Endothelial cell of umbilical vein (primary cell): ENCODE measurements around the gene RNF40.

Experiments used
- EZH2 ChIP-seq: IDR thresholded peaks from 2 replicates; pipeline ENCODE4 v1.6.1; 2012; ENCODE audit warnings: borderline replicate concordance, low read depth, mild to moderate bottlenecking, moderate library complexity, low read length, inconsistent platforms; ENCODE audit not compliant: severe bottlenecking
- FOS ChIP-seq: IDR thresholded peaks from 2 replicates; pipeline ENCODE4 v1.6.1; 2011; ENCODE audit warnings: mild to moderate bottlenecking, low read length, moderate library complexity, borderline replicate concordance; ENCODE audit not compliant: insufficient read depth
- GATA2 ChIP-seq: IDR thresholded peaks from 2 replicates; pipeline ENCODE4 v1.7.0; 2011; ENCODE audit warnings: low read depth, mild to moderate bottlenecking, moderate library complexity, mixed read lengths, low read length; ENCODE audit not compliant: insufficient read length, insufficient read depth
- JUN ChIP-seq: IDR thresholded peaks from 2 replicates; pipeline ENCODE4 v1.6.1; 2011; ENCODE audit warnings: borderline replicate concordance, low read depth; ENCODE audit not compliant: insufficient read length, insufficient read depth
- MYC ChIP-seq: IDR thresholded peaks from one replicate; pipeline ENCODE4 v1.6.1; 2011; ENCODE audit warnings: mild to moderate bottlenecking, low read depth, low read length
- POLR2A ChIP-seq: IDR thresholded peaks from 2 replicates; pipeline ENCODE4 v1.6.1; 2012; ENCODE audit warnings: low read depth, mild to moderate bottlenecking, control low read depth, low read length
- POLR2AphosphoS5 ChIP-seq: IDR thresholded peaks from 2 replicates; pipeline ENCODE4 v1.6.1; 2012; ENCODE audit warnings: low read depth, mild to moderate bottlenecking, control low read depth, low read length, moderate library complexity; ENCODE audit not compliant: insufficient read depth
- TF ChIP-seq, protein P1 (sequence below), 2 donors: IDR thresholded peaks; 1 replicate in 1 of 2; 2 replicates in 1 of 2; pipeline ENCODE4 v1.5.1; 2011; ENCODE audit warnings: low read length in 2 of 2, mild to moderate bottlenecking in 2 of 2, moderate library complexity in 2 of 2, control low read depth in 1 of 2, inconsistent platforms in 1 of 2, low read depth in 1 of 2; ENCODE audit not compliant: insufficient read depth in 1 of 2; ENCODE audit errors: extremely low read depth in 1 of 2
- TF ChIP-seq, protein P2 (sequence below): IDR thresholded peaks from 2 replicates; pipeline ENCODE4 v1.6.1; 2011; ENCODE audit not compliant: insufficient read depth, insufficient read length

DNA sequence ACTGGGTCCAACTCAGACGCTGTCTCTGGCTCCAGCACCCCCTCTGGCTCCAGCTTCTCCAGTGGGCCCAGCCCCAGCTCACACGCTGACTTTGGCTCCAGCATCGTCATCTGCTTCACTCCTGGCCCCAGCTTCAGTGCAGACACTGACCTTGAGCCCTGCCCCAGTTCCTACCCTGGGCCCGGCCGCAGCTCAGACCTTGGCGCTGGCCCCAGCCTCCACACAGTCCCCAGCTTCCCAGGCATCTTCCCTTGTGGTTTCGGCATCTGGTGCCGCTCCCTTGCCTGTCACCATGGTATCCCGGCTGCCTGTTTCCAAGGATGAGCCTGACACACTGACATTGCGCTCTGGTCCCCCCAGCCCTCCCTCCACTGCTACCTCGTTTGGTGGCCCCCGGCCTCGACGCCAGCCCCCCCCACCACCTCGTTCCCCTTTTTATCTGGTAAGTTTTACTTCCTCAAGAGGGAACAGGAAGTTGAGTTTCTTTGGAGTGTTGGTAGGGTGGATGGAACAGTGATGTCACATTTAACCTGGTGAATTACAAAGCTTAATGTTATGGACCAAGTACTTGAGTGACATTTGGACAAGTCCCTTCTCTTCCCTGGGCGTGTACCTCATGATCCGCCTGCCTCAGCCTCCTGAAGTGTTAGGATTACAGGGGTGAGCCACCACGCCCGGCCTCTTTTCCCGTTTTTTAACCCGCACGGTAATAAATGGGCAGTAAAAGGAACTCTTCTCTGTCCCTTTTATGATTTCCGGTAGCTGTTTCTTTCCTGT lies 37.3 kb upstream of the RNF40 start:
- TF ChIP-seq, protein P1, sequence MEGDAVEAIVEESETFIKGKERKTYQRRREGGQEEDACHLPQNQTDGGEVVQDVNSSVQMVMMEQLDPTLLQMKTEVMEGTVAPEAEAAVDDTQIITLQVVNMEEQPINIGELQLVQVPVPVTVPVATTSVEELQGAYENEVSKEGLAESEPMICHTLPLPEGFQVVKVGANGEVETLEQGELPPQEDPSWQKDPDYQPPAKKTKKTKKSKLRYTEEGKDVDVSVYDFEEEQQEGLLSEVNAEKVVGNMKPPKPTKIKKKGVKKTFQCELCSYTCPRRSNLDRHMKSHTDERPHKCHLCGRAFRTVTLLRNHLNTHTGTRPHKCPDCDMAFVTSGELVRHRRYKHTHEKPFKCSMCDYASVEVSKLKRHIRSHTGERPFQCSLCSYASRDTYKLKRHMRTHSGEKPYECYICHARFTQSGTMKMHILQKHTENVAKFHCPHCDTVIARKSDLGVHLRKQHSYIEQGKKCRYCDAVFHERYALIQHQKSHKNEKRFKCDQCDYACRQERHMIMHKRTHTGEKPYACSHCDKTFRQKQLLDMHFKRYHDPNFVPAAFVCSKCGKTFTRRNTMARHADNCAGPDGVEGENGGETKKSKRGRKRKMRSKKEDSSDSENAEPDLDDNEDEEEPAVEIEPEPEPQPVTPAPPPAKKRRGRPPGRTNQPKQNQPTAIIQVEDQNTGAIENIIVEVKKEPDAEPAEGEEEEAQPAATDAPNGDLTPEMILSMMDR (IDR thresholded peaks at IDR 0.05; ENCODE audit: extremely low read depth in 1 of 2, insufficient read depth in 1 of 2, low read depth in 1 of 2, low read length in 2 of 2): no peak
- no peak for TF ChIP-seq MYC
- no peak for TF ChIP-seq POLR2A
- no peak for TF ChIP-seq POLR2AphosphoS5
- TF ChIP-seq EZH2: no peak
- TF ChIP-seq, protein P2, sequence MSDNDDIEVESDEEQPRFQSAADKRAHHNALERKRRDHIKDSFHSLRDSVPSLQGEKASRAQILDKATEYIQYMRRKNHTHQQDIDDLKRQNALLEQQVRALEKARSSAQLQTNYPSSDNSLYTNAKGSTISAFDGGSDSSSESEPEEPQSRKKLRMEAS: no peak
- TF ChIP-seq GATA2: no peak
- TF ChIP-seq JUN: no peak
- TF ChIP-seq FOS: no peak
